Keratinocyte (primary cell): Measurements from ENCODE around the gene TMEM163. TPM values are rescaled to one million over a fixed set of nuclear protein-coding genes. Genes with fewer than 3 reads are reported as not detected.

Experiments used
- DNase-seq: peaks from one replicate; pipeline ENCODE4 v3.0.0-alpha.2; 2011; ENCODE audit warnings: low read depth, missing footprints, low spot score
- FAIRE-seq: peaks from 2 replicates; lab custom pipeline; 2011; peaks lifted over from hg19 to GRCh38; lab: Jason Lieb, UNC
- H2AFZ ChIP-seq: 2 replicates; pipeline ENCODE4 v1.6.0; 2012; ENCODE audit warnings: low read length, control low read depth, inconsistent platforms; ENCODE audit not compliant: control insufficient read depth
- H3K27ac ChIP-seq: 2 replicates; pipeline ENCODE4 v1.5.1; 2011; ENCODE audit warnings: low read length; ENCODE audit not compliant: control insufficient read depth, insufficient read depth
- H3K27me3 ChIP-seq: 3 replicates; pipeline ENCODE4 v1.6.0; 2011; ENCODE audit warnings: low read length; ENCODE audit not compliant: control insufficient read depth, insufficient read depth; ENCODE audit errors: extremely low read depth
- H3K36me3 ChIP-seq, 2 experiments: 2 replicates in 1 of 2; 3 replicates in 1 of 2; pipeline ENCODE4 v1.5.1; 2011; ENCODE audit warnings: low read length in 2 of 2, mild to moderate bottlenecking in 1 of 2; ENCODE audit not compliant: control insufficient read depth in 2 of 2, insufficient read depth in 2 of 2; ENCODE audit errors: extremely low read depth in 1 of 2
- H3K4me1 ChIP-seq: 3 replicates; pipeline ENCODE4 v1.5.1; 2011; ENCODE audit warnings: low read length; ENCODE audit not compliant: control insufficient read depth, insufficient read depth; ENCODE audit errors: extremely low read depth
- H3K4me2 ChIP-seq: 3 replicates; pipeline ENCODE4 v1.6.0; 2011; ENCODE audit warnings: low read depth, low read length; ENCODE audit not compliant: control insufficient read depth, insufficient read depth; ENCODE audit errors: extremely low read depth
- H3K4me3 ChIP-seq, 3 experiments: fragments of 200-600 bp in 1 of 3; sonication (generic) in 1 of 3; 2 replicates in 2 of 3; 3 replicates in 1 of 3; pipeline ENCODE4 v1.5.1; 2011 to 2016; ENCODE audit warnings: low read length in 3 of 3, mild to moderate bottlenecking in 3 of 3, control low read depth in 2 of 3, inconsistent platforms in 1 of 3, low read depth in 1 of 3, mixed read lengths in 1 of 3, mixed run types in 1 of 3, moderate library complexity in 1 of 3; ENCODE audit not compliant: control insufficient read depth in 2 of 3, insufficient read depth in 2 of 3; ENCODE audit errors: extremely low read depth in 1 of 3
- H3K79me2 ChIP-seq: 2 replicates; pipeline ENCODE4 v1.6.0; 2012; ENCODE audit warnings: low read length; ENCODE audit not compliant: control insufficient read depth, insufficient read depth
- H3K9ac ChIP-seq: 3 replicates; pipeline ENCODE4 v1.6.0; 2011; ENCODE audit warnings: low read length; ENCODE audit not compliant: control insufficient read depth, insufficient read depth; ENCODE audit errors: extremely low read depth
- H3K9me1 ChIP-seq: 3 replicates; pipeline ENCODE4 v1.6.0; 2011; ENCODE audit warnings: low read length; ENCODE audit not compliant: control insufficient read depth, insufficient read depth; ENCODE audit errors: extremely low read depth
- H3K9me3 ChIP-seq: 2 replicates; pipeline ENCODE4 v1.5.1; 2012; ENCODE audit warnings: low read depth, low read length; ENCODE audit not compliant: control insufficient read depth
- H4K20me1 ChIP-seq: 3 replicates; pipeline ENCODE4 v1.6.0; 2011; ENCODE audit warnings: low read length; ENCODE audit not compliant: control insufficient read depth, insufficient read depth; ENCODE audit errors: extremely low read depth
- CTCF ChIP-seq, 3 experiments: IDR thresholded peaks in 1 of 3; conservative IDR thresholded peaks in 1 of 3; optimal IDR thresholded peaks in 1 of 3; 2 replicates in 2 of 3; 3 replicates in 1 of 3; pipeline versions ENCODE3 to v1.5.1; 2011; ENCODE audit warnings: low read length in 3 of 3, mild to moderate bottlenecking in 3 of 3, moderate library complexity in 2 of 3, control low read depth in 1 of 3, inconsistent platforms in 1 of 3; ENCODE audit not compliant: insufficient read depth in 2 of 3; ENCODE audit errors: extremely low read depth in 1 of 3
- EZH2 ChIP-seq: IDR thresholded peaks from one replicate; pipeline ENCODE4 v1.6.1; 2012; ENCODE audit warnings: inconsistent platforms, mild to moderate bottlenecking, low read length, moderate library complexity
- dilution Hi-C: fragments of 300-500 bp; cut with MboI; formaldehyde crosslinking; loops from one replicate; pipeline ENCODE4 v1.7.0; 2020; ENCODE audit warnings: low sequenced_read_pairs; ENCODE audit not compliant: extremely low pct_ligation_motif_present
- polyA plus RNA-seq, 5 experiments: library from polyadenylated mRNA; depleted of rRNA in 3 of 5; stranded (reverse) in 3 of 5; stranded (forward) in 1 of 5; unstranded in 1 of 5; fragments of >200 nt; gene quantifications; 1 replicate in 1 of 5; 2 replicates in 3 of 5; 3 replicates in 1 of 5; pipeline versions ENCODE4 v1.2.1 to v1.2.3, GENCODE V29; 2011 to 2012; ENCODE audit warnings: missing spikeins in 2 of 5, low read depth in 1 of 5, low replicate concordance in 1 of 5

The TMEM163 gene
- polyA plus RNA-seq, 1 donor (not counting 4 experiments of a cell fraction or from before 2014, with no cell fraction given), result not detected

DNA sequence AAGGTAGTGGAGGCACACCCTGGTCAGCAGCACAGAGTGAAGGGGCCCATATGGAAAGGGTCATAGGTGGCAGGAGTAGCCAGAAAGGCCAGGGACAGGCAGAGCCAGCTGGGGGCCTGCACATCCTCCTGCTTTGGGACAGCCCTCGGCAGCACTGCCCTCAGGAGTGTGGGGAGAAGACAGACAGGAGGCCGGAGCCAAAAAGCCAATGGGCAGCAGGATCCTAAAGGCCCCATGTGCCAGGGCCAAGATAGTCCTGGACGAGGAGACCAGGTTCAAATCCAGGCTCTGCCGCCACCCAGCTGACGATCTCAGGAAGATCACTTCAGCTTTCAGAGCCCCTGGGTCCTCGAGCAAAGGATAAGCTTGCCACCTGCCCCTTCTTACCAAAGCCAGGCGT is 220.1 kb downstream of the TMEM163 start:
- no peaks in the 10 kb centered on the region for H3K9me1 ChIP-seq
- H3K36me3 ChIP-seq, result no peaks in the 10 kb centered on the region
- no peak for DNase-seq
- H3K27me3 ChIP-seq, result peaks cover 7% of the 10 kb centered on the region
- H3K79me2 ChIP-seq, result no peaks in the 10 kb centered on the region
- H3K9ac ChIP-seq, result no peak overlapping the region
- no peak for FAIRE-seq
- H4K20me1 ChIP-seq, result no peaks in the 10 kb centered on the region
- H2AFZ ChIP-seq, result no peak overlapping the region
- no peaks in the 10 kb centered on the region for H3K9me3 ChIP-seq
- no peak overlapping the region for H3K4me2 ChIP-seq
- dilution Hi-C loops, result no loop called here
- H3K27ac ChIP-seq, result no peak overlapping the region
- H3K4me1 ChIP-seq, result no peaks in the 10 kb centered on the region
- H3K4me3 ChIP-seq, result no peak overlapping the region
- TF ChIP-seq CTCF (optimal IDR thresholded peaks at IDR 0.05 in 1 of 3, IDR thresholded peaks at IDR 0.05 in 1 of 3, conservative IDR thresholded peaks at IDR 0.05 in 1 of 3; ENCODE audit: extremely low read depth in 1 of 3, insufficient read depth in 2 of 3, low read length in 3 of 3), result no peak
- no peak for TF ChIP-seq EZH2

GRCh38 chr2:134493797-134494196 is 225.0 kb downstream of the TMEM163 start:
- dilution Hi-C loops, result no loop called here
- H3K4me1 ChIP-seq, result no peaks in the 10 kb centered on the region
- no peak overlapping the region for H2AFZ ChIP-seq
- DNase-seq (no peak), FAIRE-seq (no peak)
- no peak overlapping the region for H3K27ac ChIP-seq
- TF ChIP-seq EZH2, result no peak
- no peak for TF ChIP-seq CTCF (optimal IDR thresholded peaks at IDR 0.05 in 1 of 3, IDR thresholded peaks at IDR 0.05 in 1 of 3, conservative IDR thresholded peaks at IDR 0.05 in 1 of 3; ENCODE audit: extremely low read depth in 1 of 3, insufficient read depth in 2 of 3, low read length in 3 of 3)
- H3K36me3 ChIP-seq, result no peaks in the 10 kb centered on the region
- no peak overlapping the region for H3K4me2 ChIP-seq
- H3K27me3 ChIP-seq, result peaks cover 20% of the 10 kb centered on the region
- H3K9me1 ChIP-seq, result no peaks in the 10 kb centered on the region
- H3K79me2 ChIP-seq, result no peaks in the 10 kb centered on the region
- H4K20me1 ChIP-seq, result no peaks in the 10 kb centered on the region
- H3K9me3 ChIP-seq, result no peaks in the 10 kb centered on the region
- no peak overlapping the region for H3K4me3 ChIP-seq
- no peak overlapping the region for H3K9ac ChIP-seq
